NCI-H2227 (cell line): ENCODE data around the gene SDHB.

ENCODE experiments used
- DNase-seq: peaks from one replicate; lab custom pipeline; 2025; ENCODE audit not compliant: unreplicated experiment; lab: John Stamatoyannopoulos, UW

SDHB gene

DNA sequence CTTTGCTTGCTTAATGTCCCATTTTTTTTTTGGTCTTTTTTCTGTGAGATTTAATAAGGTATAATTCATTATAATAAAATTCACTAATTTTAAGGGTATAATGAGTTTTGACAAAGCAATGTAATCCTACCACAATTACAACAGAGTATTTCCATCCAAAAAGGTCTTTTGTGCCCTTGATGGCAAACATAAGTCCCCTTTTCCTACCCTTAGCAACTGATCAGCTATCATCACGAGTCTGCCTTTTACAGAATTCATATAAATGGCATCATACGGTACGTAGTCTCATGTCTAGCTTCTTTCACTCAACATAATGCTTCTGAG, 7.5 kb downstream of the SDHB start:
- DNase-seq: no peak

DNA sequence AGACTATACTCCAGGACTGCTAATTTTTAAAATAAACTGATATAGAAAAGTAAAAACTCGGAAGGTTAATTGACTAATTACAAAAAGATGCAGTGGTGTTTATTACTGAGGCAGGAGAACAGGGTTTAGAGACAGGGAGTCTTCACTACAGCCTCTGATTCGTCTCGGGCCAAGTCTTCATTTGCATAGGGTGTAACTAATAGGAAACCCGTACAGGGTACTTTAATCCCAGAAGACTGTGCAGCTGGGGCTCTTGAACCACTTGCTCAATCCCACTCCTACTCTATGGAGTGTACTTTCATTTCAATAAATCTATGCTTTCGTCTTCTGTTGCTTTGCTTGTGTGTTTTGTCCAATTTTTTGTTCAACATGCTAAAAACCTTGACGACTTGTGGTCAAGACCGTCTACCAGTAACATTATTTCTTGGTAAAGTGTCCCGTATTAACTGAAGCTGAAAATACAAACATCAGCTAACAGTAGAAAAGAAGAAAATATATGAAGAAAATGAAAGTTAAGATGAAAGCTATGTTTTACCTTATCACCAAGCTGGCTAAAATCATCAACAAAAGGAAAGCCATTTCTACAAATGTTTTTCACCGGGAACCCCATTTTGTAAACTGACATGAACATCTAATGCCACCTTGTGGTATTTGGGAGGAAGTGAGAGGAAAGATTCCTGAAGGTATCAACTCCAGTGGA, 8.0 kb downstream of the SDHB start:
- peak; percentile 80 for DNase-seq

DNA sequence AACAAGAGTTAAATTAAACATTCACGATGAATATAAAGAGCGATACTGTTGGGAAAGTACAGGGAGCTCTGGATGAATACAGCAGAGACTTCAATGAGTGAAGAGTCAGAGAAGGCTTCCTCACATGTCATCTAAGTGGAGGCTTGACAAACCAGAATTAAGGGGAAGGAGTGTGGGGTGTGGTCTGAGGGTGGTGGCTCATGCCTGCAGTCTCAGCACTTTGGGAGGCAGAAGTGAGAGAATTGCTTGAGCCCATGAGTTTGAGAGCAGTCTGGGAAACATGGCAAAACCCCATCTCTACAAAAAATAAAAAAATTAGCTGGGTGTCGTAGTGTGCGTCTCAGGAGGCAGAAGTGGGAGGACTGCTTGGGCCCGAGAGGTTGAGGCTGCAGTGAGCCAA, 8.7 kb downstream of the SDHB start:
- no peak for DNase-seq

DNA sequence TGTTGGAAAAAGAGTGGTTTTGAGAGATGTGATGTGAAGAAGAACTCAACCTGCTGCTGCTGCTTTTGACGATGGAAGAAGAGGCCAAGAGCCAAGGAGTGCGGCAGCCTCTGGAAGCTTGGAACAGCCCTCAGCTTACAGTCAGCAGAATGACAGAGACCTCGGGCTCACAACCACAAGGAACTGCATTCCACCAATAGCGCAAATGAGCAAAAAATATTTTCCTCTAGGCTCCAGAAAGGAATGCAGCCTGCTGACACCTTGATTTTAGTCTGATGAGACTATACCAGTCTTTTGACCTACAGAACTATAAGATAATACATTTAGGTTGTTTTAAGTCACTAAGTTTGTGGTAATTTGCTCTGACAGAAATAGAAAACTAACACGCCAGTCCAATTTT, 10.2 kb downstream of the SDHB start:
- no peak for DNase-seq

DNA sequence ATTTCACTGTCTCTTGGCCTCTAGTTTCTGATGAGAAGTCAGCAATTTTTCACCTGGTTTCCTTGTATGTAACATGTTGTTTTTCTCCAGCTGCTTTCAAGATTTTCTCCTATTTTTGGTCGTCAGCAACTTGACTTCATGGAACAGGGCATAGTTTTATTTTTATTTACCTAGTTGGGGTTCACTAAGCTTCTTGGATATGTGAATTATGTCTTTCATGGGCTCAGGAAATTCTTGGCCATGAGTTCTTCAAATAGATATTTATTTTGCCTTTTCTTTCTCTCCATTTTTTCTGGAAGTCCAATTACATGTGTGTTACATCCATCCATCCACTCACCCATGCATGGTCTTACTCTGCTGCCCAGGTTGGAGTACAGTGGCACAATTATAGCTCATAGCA, 13.7 kb downstream of the SDHB start:
- DNase-seq: no peak

DNA sequence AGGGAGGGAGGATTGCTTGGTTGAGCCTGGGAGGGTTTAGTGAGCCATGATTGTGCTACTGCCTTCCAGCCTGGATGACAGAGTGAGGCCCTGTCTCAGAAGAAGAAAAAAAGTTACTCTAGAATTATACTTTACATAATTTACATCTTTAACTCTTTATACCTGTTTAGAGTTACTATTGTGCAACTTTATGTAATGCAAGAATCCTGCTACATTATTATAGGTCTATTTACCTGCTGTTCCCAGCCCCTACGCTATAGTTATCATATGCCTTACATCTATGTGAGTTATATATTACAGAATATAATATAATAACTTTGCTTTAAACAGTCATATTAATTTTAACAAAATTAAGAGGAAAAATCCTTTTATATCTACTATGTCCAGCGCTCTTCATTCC, 14.3 kb downstream of the SDHB start:
- DNase-seq: no peak

DNA sequence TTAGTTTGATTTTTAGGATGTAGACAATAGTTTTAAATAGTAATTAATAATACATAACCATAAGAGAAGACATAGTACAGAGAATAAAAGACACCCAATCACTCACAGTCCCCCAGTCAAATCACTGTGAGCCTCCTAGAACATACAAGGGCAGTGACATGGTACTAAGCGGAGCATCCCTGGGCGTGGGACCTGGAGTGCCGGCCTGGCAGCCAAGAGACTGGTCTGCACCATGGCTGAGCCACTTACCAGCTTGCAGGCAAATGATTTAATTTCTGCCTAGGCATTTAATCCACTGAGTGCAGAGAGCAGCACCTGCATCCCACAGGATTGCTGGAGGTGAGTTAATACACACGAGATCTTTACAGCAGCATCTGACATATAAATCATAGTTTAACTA, 20.4 kb downstream of the SDHB start:
- DNase-seq: no peak

DNA sequence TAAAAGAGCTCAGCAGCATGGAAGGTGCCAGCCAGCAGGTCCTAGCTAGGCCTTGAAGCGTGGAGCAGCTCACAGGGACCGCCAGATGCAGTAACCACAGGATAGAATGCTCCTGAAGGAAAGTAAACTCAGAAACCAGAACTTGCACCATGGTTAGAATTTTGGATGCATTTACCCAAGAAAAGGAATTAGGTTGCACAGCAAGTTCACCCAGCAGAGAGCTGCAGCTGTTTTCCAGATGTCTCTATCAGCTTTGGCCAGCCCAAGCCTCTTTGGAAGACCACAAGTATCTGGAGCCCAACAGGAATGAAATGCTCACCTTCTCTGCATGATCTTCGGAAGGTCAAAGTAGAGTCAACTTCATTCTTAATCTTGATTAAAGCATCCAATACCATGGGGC, 21.1 kb downstream of the SDHB start:
- no peak for DNase-seq

DNA sequence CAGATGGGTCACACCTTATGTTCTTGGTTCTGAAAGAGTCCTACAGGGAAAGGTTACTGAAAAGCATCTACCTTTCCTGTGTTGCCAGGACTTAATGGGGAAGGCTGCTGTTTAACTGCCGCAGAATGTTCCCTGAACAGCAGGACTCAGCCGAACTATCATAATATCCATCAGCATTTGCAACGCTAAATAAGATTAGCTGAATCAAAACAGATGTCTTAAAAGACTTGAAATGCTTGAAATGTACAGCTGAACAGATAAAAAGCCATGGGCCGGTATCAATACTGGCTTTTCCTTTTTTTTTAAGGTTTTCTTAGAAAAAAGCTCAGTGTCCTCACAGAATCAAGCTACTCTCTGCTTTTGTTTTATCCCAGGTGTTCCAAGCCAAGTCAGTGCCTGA, 22.4 kb downstream of the SDHB start:
- DNase-seq: no peak

DNA sequence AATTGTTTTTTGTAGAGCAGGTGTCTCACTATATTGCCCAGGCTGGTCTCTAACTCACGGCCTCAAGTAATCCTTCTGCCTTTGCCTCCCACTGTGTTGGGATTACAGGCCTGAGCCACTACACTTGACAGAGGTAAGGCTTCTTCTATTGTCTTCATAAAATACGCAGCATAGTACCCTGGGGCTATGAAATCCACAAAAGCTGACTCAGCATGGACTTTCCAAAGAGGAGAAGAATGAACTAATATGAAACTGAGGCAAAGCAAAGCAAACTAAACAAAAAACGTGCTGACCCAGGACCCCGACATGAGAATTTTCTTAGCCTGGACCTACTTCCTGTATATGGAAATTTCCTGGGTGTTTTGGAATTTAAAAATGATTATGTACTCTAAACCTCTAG, 23.6 kb downstream of the SDHB start:
- DNase-seq: no peak

DNA sequence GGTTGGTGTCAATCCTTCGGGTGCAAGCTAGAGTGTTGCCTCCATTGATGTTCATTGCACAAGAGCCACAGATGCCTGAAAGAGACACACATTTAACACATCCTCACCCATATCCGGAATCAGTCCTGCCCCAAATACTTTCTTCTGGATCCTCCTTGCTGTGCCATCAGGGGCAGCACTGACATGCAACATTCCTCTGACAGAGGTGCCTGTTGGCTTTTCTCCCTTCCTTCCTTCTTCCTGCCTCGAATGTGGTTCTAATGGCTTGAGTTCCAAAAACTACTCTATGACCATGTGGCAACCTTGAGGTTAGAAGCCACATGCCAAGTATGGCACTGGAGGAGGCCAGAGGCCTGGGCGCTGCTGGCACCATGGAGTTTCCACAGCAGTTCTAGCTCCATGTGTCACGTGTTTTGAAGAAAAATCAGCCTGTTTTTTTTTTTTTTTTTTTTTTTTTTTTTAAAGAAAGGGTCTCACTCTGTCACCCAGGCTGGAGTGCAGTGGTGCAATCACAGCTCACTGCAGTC, 25.1 kb downstream of the SDHB start:
- DNase-seq: no peak

DNA sequence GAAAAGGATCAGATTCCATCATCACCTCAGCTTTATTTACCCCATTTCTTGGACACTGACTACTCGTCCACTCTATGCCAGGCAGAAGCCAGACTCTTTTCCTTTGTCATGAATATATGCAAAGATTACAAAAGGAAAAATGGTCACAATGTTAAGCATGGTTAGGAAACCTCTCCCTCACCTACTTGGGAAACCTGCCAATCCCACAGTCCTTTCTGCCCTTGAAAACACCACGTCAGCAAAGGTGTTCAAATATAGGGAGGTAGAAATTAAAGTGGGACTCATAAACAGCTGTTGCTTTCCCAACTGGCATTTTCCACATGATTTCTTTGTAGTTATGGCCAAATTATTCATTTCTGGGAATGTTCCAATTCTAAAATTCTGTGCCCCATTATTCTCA, 25.9 kb downstream of the SDHB start:
- DNase-seq: no peak

DNA sequence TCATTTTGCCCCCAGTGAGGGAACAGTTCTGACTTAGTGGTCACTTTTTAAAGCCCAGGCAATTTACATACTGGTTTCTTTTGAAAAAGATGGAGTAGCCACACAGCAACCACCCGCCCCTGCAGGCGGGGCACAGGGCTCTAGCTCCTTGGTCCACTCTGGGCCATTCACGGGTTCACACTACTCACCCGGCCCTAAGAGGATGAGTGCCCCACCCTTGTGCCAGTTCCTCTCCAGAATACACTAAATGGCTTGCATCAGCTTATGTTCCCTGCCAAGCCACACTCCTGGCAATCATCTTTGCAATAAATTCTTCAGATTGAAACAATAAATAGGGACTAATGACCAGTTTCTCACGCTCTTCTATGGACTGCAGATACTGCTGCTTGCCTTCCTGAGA, 26.4 kb downstream of the SDHB start:
- no peak for DNase-seq

DNA sequence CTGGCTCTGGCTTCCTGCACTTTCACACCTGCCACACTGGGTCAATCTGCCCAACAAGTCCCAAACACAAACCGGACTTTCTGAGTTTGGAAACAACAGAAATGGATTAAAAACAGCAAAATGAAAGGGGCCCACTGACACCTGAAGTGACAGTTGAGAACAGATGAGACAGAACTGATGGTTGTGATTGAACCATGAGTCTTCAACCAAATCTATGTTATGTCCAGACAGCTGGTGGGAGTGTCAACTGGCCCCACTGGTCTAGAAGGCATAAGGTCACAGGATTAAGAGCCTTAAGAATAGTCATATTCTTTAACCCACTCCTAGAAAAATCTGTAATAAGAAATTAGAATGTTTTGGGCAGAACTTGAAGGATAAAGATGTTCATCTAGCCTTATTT, 29.1 kb downstream of the SDHB start:
- no peak for DNase-seq

DNA sequence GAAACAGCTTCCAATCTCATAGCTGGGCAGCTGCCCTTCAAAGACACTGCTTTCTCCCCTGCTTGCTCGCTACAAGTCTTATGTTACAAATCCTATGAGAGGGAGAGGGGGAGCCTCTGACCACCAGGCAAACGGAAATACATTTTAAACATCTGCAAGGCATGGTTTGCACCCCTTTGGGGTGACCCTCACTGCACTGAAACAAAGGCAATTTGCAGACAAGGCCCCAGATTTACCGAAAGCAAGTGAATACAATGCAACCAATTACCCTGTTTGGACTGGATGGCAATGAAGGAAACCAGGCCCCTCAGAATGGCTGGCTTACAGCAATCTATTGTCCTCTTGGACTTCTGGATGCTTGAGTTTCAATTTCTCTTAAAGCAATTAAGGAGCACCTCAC, 30.3 kb downstream of the SDHB start:
- DNase-seq: no peak

DNA sequence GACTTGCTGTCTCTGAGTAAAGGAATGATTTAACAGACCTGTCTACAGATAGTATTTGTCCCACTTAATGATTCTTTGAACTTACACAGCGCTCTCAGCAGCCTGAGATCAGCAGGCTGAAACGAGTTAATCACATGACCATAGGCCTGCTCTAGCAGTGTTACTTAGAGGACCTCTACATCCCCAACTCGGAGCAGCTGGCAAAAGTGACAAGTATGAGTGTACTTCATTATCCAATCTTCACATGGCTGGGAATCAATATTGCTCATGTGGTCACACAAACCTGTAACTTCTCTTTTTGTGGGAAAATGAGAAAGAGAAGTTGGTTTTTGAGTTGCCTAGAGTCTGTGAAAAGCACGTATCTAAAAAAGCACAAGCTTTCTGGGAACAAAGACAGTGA, 30.7 kb downstream of the SDHB start:
- no peak for DNase-seq

DNA sequence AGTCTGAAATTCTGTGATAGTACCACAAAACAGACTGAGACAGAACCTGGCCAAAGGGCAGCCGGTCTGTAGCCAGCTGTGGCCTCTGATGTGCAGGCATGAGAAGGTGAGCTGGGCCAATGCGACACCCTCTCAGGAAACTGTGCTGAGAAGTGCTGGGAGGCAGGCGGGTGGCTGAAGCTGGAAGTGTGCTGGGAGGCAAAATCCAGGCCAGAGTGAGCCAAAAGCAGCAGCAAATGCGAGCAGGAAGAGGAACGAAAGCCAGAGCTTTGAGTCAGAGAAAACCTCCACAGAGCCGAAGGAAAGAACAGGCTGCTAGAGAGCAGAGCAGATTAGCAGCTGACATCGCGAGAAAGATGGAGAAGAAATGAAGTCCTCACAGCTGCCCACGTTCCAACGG, 31.9 kb downstream of the SDHB start:
- DNase-seq: no peak

DNA sequence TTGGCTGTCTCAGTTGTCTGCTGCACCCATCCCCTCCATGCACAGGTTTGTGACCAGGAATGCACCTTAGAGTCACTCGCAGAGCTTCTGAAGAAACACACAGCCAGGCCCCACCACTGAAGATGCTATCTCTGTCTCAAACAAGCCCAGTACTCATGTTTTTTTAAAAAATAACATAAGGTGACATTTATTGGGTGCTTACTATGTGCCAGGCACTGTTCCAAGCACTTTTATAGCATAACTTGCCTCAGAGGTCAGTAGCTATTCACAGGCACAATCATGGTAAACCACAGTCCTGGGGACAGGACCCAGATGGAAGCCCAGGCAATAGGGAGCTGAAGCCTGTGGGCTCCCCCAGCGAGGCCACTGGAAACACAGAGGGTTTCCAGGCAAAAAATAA, 33.3 kb downstream of the SDHB start:
- no peak for DNase-seq

DNA sequence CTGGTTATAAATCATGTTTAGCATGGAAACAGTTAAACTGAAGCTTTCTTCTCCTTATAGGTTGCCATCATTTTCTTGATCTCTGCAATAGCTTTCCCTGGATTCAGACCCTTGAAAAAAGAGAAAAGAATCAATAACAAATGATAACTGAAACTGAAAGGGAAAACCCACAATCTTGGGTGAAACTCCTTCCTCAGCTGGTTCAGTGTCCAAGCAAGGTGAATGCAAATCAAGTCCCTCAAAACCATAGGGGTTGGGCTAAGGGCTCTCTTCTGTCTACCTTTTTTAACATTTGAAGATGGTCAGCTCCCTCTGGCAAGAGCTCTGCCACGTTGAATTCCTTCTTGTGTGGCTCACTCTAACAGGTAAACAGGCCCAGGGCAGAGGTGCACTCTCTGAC, 35.0 kb downstream of the SDHB start:
- DNase-seq: no peak

DNA sequence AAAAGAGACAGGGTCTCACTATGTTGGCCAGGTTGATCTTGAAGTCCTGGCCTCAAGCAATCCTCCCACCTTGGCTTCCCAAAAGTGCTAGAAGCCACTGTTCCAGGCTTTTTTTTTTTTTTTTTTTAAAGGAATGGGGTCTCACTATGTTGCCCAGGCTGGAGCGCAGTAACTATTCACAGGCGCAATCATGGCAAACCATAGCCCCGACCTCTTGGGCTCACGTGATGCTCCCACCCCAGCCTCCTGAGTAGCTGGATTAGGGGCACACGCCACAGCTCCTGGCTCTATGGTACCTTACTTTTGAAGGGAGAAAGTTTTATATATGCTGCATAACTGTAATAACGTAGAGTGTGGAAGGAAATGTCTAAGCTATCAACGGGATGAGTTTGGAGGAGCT, 36.4 kb downstream of the SDHB start:
- no peak for DNase-seq

DNA sequence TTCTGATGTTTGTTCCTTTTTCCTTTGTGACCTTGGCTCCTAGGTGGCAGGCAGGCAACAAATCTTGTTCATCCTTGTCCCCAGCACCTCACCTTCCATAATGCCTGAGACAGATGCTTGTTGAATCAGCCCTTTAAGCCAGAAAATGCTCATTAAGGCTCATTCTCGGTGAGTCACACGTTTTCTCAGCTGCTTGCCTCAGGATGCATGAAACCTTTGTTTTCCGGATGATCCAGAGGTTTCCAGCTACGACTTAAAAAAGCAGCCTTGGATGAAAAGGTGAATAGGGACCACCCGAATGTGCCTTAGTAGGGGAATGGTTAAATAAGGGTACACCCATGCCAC, 37.5 kb downstream of the SDHB start:
- no peak for DNase-seq

DNA sequence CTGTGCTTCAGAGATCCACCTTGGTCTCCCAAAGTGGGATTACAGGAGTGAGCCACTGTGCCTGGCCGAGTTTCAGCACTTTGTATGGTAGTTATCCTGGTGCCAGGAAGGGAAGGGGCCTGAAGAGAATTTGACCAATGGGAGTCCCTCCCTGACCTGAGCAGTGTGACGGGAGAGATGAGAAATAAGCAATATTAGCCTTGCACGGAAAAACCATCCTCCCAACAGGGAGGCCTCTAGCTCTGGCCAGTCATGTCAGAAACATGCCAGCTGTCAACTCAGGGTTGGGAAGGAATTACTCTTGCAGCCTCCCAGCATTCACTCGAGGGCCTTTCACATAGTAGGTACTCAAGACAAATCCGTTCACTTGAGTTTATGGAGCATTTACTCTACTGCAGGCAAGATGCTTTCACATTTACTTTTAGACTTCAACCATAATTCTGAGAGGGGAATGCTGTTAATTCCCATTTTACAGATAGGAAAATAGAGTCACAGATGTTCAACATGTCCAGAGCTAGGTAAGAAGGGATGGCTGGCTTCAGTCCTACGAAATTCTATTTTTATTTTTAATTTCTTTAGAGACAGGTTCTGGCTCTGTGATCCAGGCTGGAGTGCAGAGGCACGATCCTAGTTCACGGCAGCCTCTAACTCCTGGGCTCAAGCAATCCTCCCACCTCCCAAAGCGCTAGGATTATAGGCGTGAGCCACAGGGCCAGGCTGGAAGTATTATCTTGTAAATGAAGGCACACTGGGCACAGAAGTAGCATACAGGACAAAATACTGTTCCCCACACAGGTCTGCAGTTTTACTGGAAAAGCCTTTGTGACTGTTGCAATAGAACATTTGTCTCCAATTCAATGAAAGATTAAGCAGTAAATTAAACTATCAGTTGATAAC, 38.9 kb downstream of the SDHB start:
- no peak for DNase-seq
